Mammary epithelial cell (primary cell): Measurements from ENCODE around the gene STXBP5.

Source experiments
- EZH2 ChIP-seq: IDR thresholded peaks from 2 replicates; pipeline ENCODE4 v1.6.1; 2012; ENCODE audit warnings: low read length, inconsistent platforms, borderline replicate concordance
- TF ChIP-seq, protein P1 (sequence below), 2 donors: IDR thresholded peaks in 1 of 2; conservative IDR thresholded peaks in 1 of 2; 2 replicates each; pipeline ENCODE4 v1.5.1; 2011 to 2012; ENCODE audit warnings: inconsistent platforms in 2 of 2, low read length in 2 of 2, mild to moderate bottlenecking in 2 of 2, control low read depth in 1 of 2, low read depth in 1 of 2; ENCODE audit not compliant: insufficient read depth in 1 of 2; ENCODE audit errors: extremely low read depth in 1 of 2

DNA sequence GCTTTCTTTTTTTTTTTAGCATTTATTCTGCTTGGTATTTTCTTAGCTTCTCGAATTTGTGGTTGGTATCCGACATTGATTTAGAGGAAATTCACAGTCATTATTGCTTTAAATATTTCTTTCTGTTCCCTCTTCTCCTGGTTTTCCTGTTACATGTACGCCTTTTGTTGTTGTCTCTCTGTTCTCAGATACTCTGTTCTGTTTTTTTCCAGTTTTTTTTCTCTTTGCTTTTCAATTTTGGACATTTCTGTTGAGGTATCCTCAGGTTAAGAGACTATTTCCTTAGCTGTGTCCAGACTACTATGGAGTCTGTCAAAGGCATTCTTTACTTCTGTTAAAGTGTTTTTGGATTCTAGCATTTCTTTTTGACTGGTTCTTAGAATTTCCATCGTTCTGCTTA lies 17.5 kb downstream of the STXBP5 start:
- TF ChIP-seq, protein P1, sequence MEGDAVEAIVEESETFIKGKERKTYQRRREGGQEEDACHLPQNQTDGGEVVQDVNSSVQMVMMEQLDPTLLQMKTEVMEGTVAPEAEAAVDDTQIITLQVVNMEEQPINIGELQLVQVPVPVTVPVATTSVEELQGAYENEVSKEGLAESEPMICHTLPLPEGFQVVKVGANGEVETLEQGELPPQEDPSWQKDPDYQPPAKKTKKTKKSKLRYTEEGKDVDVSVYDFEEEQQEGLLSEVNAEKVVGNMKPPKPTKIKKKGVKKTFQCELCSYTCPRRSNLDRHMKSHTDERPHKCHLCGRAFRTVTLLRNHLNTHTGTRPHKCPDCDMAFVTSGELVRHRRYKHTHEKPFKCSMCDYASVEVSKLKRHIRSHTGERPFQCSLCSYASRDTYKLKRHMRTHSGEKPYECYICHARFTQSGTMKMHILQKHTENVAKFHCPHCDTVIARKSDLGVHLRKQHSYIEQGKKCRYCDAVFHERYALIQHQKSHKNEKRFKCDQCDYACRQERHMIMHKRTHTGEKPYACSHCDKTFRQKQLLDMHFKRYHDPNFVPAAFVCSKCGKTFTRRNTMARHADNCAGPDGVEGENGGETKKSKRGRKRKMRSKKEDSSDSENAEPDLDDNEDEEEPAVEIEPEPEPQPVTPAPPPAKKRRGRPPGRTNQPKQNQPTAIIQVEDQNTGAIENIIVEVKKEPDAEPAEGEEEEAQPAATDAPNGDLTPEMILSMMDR (conservative IDR thresholded peaks at IDR 0.05 in 1 of 2, IDR thresholded peaks at IDR 0.05 in 1 of 2; ENCODE audit: extremely low read depth in 1 of 2, insufficient read depth in 1 of 2, low read depth in 1 of 2, low read length in 2 of 2) = no peak
- no peak for TF ChIP-seq EZH2
